Activated naive CD8-positive, alpha-beta T cell treated with anti-CD3 and anti-CD28 coated beads for 36 hours (primary cell): ENCODE results near the gene ZNF592. TPM values are rescaled to one million over a fixed set of nuclear protein-coding genes. Genes with fewer than 3 reads are reported as not detected.
"Not testable (repeated sequence)": the region's sequence is repeated elsewhere in the genome, so short reads cannot be mapped to it uniquely, and the experiment has no call there.

Experiments
- DNase-seq: peaks from one replicate; pipeline ENCODE4 v3.0.0; 2021
- H3K27ac Mint-ChIP-seq: one replicate; pipeline ENCODE4 v1.8.0; 2022; ENCODE audit warnings: mild to moderate bottlenecking, moderate library complexity, mixed read lengths
- H3K27me3 Mint-ChIP-seq: one replicate; pipeline ENCODE4 v1.8.0; 2022; ENCODE audit warnings: mild to moderate bottlenecking, mixed read lengths
- H3K36me3 Mint-ChIP-seq: one replicate; pipeline ENCODE4 v1.8.0; 2021; ENCODE audit warnings: mild to moderate bottlenecking, mixed read lengths
- H3K4me1 Mint-ChIP-seq: one replicate; pipeline ENCODE4 v1.8.0; 2021; ENCODE audit warnings: mixed read lengths
- H3K4me3 Mint-ChIP-seq: one replicate; pipeline ENCODE4 v1.8.0; 2022; ENCODE audit warnings: mild to moderate bottlenecking, moderate library complexity, mixed read lengths
- H3K9me3 Mint-ChIP-seq: one replicate; pipeline ENCODE4 v1.8.0; 2022; ENCODE audit warnings: mixed read lengths
- total RNA-seq, 2 experiments: library from RNA; stranded (reverse); gene quantifications; one replicate each; pipeline ENCODE4 v1.2.3, GENCODE V29; 2021

ZNF592 gene
- total RNA-seq, 2 experiments from 2014 or later, result 24.5 to 26.5 TPM

DNA sequence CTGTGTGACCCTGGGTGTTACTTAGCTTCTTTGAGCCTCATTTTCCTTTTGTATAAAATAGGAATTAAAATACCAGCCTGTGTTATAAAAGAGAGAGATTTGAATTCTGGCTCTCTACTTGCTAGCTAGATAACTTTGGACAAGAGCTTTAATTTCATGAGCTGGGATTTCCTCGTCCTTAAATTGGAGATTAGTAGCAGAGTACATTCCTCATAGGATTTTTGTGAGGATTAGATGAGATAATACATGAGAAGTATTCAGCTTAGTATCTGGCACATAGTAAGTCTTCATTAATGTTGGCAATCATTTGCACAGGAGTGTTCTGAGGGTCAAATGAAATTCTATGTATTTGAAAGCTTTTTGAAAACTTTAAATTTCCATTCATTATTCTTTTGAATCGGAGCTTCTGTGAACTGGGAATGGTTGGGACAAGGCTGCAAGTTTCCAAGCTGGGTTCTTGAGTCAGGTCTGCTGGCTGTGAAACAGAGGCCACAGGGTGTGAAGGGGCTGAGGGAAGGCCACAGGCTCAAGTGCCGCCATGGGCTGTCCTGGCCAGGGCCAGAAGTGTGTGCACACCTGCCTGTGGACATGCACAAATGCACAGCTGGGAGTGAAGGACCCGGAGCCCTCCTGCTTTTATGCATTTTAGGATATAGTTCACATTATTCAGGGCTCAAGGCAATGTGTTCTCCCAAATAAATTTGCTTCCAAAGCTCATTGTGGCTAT, 86.0 kb downstream of the ZNF592 start:
- no peak overlapping the region for H3K27ac Mint-ChIP-seq
- H3K4me3 Mint-ChIP-seq, result no peak overlapping the region
- H3K4me1 Mint-ChIP-seq, result no peaks in the 10 kb centered on the region
- H3K36me3 Mint-ChIP-seq, result no peaks in the 10 kb centered on the region
- H3K27me3 Mint-ChIP-seq, result no peaks in the 10 kb centered on the region
- DNase-seq, result no peak
- no peaks in the 10 kb centered on the region for H3K9me3 Mint-ChIP-seq

- Mint-ChIP-seq H3K9me3 (no peaks in the 10 kb centered on the region), H3K27me3 (no peaks in the 10 kb centered on the region), H3K4me1 (no peaks in the 10 kb centered on the region), H3K27ac (no peak overlapping the region), H3K36me3 (no peaks in the 10 kb centered on the region), H3K4me3 (no peak overlapping the region)
- no peak for DNase-seq
Observed at GRCh38 chr15:84834969-84835368, 86.6 kb downstream of the ZNF592 start.

GRCh38 chr15:84835661-84836337, 87.4 kb downstream of the ZNF592 start:
- H3K4me1 Mint-ChIP-seq, result no peaks in the 10 kb centered on the region
- no peaks in the 10 kb centered on the region for H3K36me3 Mint-ChIP-seq
- DNase-seq, result no peak
- H3K27me3 Mint-ChIP-seq, result no peaks in the 10 kb centered on the region
- H3K9me3 Mint-ChIP-seq, result no peaks in the 10 kb centered on the region
- H3K4me3 Mint-ChIP-seq, result no peak overlapping the region
- H3K27ac Mint-ChIP-seq, result no peak overlapping the region

- Mint-ChIP-seq H3K4me1 (no peaks in the 10 kb centered on the region), H3K4me3 (no peak overlapping the region), H3K27me3 (no peaks in the 10 kb centered on the region), H3K36me3 (no peaks in the 10 kb centered on the region), H3K27ac (no peak overlapping the region), H3K9me3 (no peaks in the 10 kb centered on the region)
- DNase-seq, result no peak
Observed at GRCh38 chr15:84836844-84837243, 88.5 kb downstream of the ZNF592 start.

DNA sequence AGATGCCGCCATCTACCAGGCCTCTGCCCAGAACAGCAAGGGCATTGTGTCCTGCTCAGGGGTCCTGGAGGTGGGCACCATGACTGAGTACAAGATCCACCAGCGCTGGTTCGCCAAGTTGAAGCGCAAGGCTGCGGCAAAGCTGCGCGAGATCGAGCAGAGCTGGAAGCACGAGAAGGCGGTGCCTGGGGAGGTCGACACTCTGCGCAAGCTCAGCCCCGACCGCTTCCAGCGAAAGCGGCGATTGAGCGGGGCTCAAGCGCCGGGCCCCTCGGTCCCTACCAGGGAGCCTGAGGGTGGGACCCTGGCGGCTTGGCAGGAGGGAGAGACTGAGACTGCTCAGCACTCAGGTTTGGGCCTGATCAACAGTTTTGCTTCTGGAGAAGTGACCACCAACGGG, 91.3 kb downstream of the ZNF592 start:
- H3K4me3 Mint-ChIP-seq, result no peak overlapping the region
- no peak for DNase-seq
- H3K4me1 Mint-ChIP-seq, result no peaks in the 10 kb centered on the region
- no peaks in the 10 kb centered on the region for H3K36me3 Mint-ChIP-seq
- no peaks in the 10 kb centered on the region for H3K9me3 Mint-ChIP-seq
- no peaks in the 10 kb centered on the region for H3K27me3 Mint-ChIP-seq
- no peak overlapping the region for H3K27ac Mint-ChIP-seq

DNA sequence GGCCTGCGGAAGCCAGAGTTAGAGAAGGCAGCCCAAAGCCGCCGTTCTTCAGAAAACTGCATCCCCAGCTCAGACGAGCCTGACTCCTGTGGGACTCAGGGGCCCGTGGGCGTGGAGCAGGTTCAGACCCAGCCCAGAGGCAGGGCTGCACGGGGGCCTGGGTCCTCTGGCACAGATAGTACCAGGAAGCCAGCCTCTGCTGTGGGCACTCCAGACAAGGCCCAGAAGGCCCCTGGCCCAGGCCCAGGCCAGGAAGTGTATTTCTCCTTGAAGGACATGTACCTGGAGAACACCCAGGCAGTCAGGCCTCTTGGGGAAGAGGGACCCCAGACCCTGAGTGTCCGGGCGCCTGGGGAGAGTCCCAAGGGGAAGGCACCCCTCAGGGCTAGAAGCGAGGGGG, 91.9 kb downstream of the ZNF592 start:
- Mint-ChIP-seq H3K27me3 (no peaks in the 10 kb centered on the region), H3K9me3 (no peaks in the 10 kb centered on the region), H3K4me1 (no peaks in the 10 kb centered on the region), H3K27ac (no peak overlapping the region), H3K36me3 (no peaks in the 10 kb centered on the region), H3K4me3 (no peak overlapping the region)
- no peak for DNase-seq

GRCh38 chr15:84840741-84841429, 92.5 kb downstream of the ZNF592 start:
- DNase-seq, result no peak
- H3K36me3 Mint-ChIP-seq, result no peaks in the 10 kb centered on the region
- H3K4me3 Mint-ChIP-seq, result no peak overlapping the region
- H3K27me3 Mint-ChIP-seq, result no peaks in the 10 kb centered on the region
- no peaks in the 10 kb centered on the region for H3K9me3 Mint-ChIP-seq
- no peak overlapping the region for H3K27ac Mint-ChIP-seq
- no peaks in the 10 kb centered on the region for H3K4me1 Mint-ChIP-seq

DNA sequence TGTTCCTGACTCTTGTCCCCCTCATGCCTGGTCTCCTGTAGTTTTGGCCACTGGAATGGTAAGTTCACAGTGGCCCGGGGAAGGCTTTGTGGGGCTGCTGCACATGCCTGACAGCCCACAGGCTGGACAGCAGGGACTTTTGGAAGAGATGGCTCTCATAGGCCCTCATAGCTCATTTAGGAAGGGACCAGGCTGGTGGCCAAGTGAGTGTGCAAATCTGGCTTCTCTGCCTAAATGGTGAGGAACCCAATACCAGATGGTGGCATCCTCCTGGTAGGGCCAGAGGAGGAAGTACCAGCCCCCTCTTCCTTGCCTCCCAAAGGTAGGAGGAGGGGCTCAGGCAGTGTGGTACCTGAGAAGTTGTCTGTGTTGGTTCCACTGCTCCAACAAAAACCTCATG, 94.4 kb downstream of the ZNF592 start:
- Mint-ChIP-seq H3K9me3 (peaks cover 10% of the 10 kb centered on the region), H3K27ac (no peak overlapping the region), H3K36me3 (peaks cover 7% of the 10 kb centered on the region), H3K4me3 (no peak overlapping the region), H3K27me3 (no peaks in the 10 kb centered on the region), H3K4me1 (no peaks in the 10 kb centered on the region)
- DNase-seq, result no peak

DNA sequence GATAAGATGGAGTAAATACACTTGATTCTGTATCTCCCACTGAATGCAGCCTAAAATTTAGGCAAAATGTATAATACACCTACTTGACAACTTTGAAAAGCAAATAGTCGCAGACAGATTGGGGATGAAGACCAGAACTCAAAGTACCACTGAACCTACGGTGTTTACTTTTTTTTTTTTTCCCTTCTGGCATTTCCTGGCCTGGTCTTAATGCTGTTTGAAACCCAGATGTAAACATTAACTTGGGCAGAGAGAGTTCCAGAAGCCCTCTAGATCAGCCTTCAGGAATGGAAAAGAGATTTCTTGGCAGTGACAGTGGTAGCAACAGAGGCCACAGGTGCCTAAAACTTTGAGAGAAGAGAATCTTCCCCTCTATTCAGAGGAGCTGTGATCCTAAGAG, 96.6 kb downstream of the ZNF592 start:
- Mint-ChIP-seq H3K36me3 (peaks cover 9% of the 10 kb centered on the region), H3K4me3 (no peak overlapping the region), H3K27me3 (no peaks in the 10 kb centered on the region), H3K4me1 (no peaks in the 10 kb centered on the region), H3K9me3 (peaks cover 12% of the 10 kb centered on the region), H3K27ac (no peak overlapping the region)
- no peak for DNase-seq

GRCh38 chr15:84845631-84846030, 97.2 kb downstream of the ZNF592 start:
- H3K4me3 Mint-ChIP-seq, result not testable (repeated sequence)
- DNase-seq, result peak; percentile 36
- H3K9me3 Mint-ChIP-seq, result peaks cover 12% of the 10 kb centered on the region

GRCh38 chr15:84846269-84846668, 97.9 kb downstream of the ZNF592 start:
- Mint-ChIP-seq H3K36me3 (peaks cover 9% of the 10 kb centered on the region), H3K4me1 (no peaks in the 10 kb centered on the region), H3K9me3 (peaks cover 12% of the 10 kb centered on the region), H3K27ac (no peak overlapping the region), H3K27me3 (no peaks in the 10 kb centered on the region), H3K4me3 (no peak overlapping the region)
- no peak for DNase-seq

More at GRCh38 chr15:84845631-84846030, 97.2 kb downstream of the ZNF592 start:
- H3K27ac Mint-ChIP-seq, H3K27me3 Mint-ChIP-seq, H3K4me1 Mint-ChIP-seq, H3K36me3 Mint-ChIP-seq: not testable (repeated sequence)

DNA sequence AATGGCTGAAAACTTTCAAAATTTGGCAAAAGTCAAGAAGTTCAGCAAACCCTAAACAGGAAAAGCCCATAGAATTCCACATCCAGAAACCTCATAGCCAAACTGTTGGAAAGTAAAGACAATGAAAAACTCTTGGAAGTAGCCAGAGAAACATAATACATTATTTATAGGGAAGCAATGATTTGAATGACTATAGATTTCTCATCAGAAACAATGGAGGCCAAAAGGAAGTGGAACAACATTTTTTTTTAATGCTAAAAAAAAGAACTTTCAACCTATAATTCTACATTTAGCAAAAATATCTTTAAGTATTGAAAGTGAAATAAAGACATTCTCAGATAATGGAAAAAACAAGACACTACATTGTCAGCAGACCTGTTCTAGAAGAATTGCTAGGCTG, 99.0 kb downstream of the ZNF592 start:
- H3K4me3 Mint-ChIP-seq, result no peak overlapping the region
- H3K4me1 Mint-ChIP-seq, result no peaks in the 10 kb centered on the region
- H3K36me3 Mint-ChIP-seq, result peaks cover 9% of the 10 kb centered on the region

GRCh38 chr15:84852212-84852611, 103.8 kb downstream of the ZNF592 start:
- Mint-ChIP-seq H3K27ac (no peak overlapping the region), H3K36me3 (peaks cover 3% of the 10 kb centered on the region), H3K4me1 (no peaks in the 10 kb centered on the region)

More for the DNA sequence above, 99.0 kb downstream of the ZNF592 start:
- no peaks in the 10 kb centered on the region for H3K27me3 Mint-ChIP-seq
- DNase-seq, result no peak
- H3K27ac Mint-ChIP-seq, result no peak overlapping the region
- H3K9me3 Mint-ChIP-seq, result peaks cover 12% of the 10 kb centered on the region

GRCh38 chr15:84855136-84855535, 106.7 kb downstream of the ZNF592 start:
- Mint-ChIP-seq H3K36me3 (no peaks in the 10 kb centered on the region), H3K4me3 (no peak overlapping the region), H3K27ac (no peak overlapping the region), H3K9me3 (no peaks in the 10 kb centered on the region), H3K4me1 (no peaks in the 10 kb centered on the region), H3K27me3 (no peaks in the 10 kb centered on the region)
- DNase-seq, result no peak

More at GRCh38 chr15:84852212-84852611, 103.8 kb downstream of the ZNF592 start:
- no peak for DNase-seq
- Mint-ChIP-seq H3K4me3 (no peak overlapping the region), H3K27me3 (no peaks in the 10 kb centered on the region), H3K9me3 (peaks cover 3% of the 10 kb centered on the region)

DNA sequence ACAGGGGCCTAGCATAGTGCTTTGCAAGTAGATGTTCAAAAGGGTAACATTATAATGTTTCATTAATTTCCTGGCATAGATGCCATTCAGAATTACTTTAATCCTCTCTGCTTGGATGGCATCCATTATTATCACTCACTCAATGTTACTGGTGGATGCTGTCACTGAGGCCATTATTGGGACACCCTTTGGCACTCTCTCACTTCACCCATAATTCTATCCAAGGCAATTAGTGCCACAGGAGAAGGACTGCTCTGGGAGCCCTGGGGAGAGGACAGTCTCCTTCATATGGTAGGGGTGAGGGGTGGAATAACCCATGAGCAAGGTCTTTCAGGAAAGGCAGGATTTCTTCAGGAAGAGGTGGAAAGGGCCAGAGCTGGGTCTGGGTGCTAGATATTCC, 107.4 kb downstream of the ZNF592 start:
- DNase-seq, result no peak
- H3K4me3 Mint-ChIP-seq, result no peak overlapping the region
- H3K27me3 Mint-ChIP-seq, result no peaks in the 10 kb centered on the region
- no peaks in the 10 kb centered on the region for H3K4me1 Mint-ChIP-seq
- no peak overlapping the region for H3K27ac Mint-ChIP-seq
- H3K36me3 Mint-ChIP-seq, result no peaks in the 10 kb centered on the region
- no peaks in the 10 kb centered on the region for H3K9me3 Mint-ChIP-seq
